22Rv1 (cell line): ENCODE data around the gene MSANTD1.

Experiments used
- ZFX ChIP-seq: fragments of 450-650 bp; IDR thresholded peaks from 2 replicates; pipeline ENCODE4 v1.6.1; 2017; ENCODE audit warnings: antibody characterized with exemption, borderline replicate concordance
- TF ChIP-seq, protein P1 (sequence below): fragments of 450-650 bp; IDR thresholded peaks from 2 replicates; pipeline ENCODE4 v1.5.1; 2017; ENCODE audit warnings: mild to moderate bottlenecking

DNA sequence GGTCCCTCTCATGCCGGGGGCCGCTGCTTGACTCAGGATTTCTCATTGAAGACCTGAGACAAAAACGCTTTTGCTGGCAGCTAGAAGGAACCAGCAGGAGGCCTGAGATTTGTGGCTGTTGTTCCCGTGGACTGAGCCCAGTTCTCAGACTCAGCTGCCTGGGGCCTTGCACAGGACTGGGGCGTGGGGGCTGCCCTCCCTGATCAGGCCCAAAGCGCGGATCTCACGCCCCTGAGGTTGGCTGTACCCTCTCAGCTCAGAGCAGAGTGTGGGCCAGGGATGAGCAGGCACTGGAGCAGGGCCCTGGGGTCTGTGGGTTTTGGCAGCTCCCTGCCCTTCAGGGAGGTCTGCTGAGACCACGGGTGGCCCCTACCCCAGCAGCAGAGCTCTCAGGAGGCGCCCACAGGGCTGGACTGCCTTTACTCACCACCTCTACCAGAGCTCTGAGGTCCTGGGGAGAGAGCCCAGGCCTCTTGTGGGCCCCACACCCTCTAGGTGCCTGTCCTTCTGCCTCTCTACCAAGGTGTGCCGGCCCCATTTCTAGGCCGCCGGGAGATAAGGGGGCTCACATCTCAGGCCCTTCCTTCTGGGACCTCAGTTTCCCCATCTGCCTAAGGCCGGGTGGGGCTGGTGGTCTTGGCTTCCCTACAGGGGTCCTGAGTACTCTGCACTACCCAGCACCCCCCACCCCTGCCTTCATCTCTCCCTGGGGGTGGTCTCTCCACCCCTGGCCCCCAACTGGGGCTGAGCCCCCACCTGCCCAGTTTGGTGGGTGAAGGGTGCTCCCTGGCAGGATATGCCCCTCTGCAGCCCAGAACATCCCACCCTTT lies 5.6 kb downstream of the MSANTD1 start:
- TF ChIP-seq, protein P1, sequence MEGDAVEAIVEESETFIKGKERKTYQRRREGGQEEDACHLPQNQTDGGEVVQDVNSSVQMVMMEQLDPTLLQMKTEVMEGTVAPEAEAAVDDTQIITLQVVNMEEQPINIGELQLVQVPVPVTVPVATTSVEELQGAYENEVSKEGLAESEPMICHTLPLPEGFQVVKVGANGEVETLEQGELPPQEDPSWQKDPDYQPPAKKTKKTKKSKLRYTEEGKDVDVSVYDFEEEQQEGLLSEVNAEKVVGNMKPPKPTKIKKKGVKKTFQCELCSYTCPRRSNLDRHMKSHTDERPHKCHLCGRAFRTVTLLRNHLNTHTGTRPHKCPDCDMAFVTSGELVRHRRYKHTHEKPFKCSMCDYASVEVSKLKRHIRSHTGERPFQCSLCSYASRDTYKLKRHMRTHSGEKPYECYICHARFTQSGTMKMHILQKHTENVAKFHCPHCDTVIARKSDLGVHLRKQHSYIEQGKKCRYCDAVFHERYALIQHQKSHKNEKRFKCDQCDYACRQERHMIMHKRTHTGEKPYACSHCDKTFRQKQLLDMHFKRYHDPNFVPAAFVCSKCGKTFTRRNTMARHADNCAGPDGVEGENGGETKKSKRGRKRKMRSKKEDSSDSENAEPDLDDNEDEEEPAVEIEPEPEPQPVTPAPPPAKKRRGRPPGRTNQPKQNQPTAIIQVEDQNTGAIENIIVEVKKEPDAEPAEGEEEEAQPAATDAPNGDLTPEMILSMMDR: no peak
- no peak for TF ChIP-seq ZFX
